ENCODE results near the gene FABP1. TPM values are rescaled to one million over a fixed set of nuclear protein-coding genes. Genes with fewer than 3 reads are reported as not detected.

Gene FABP1
- not detected for total RNA-seq

- Mint-ChIP-seq H3K36me3 (no peaks in the 10 kb centered on the region), H3K4me1 (no peaks in the 10 kb centered on the region), H3K4me3 (no peak within 1 kb of the TSS), H3K9me3 (ENCODE audit: low read depth) (no peaks in the 10 kb centered on the region), H3K27me3 (peaks cover 2% of the 10 kb centered on the region), H3K27ac (no peak within 1 kb of the TSS)
- no peak for DNase-seq
- ATAC-seq, result no peak
- CTCF ChIA-PET, result no interaction called here
Measured at GRCh38 chr2:88127888-88128653, at the start of gene FABP1. TSS of gene FABP1 (minus strand) at chr2:88128062. CDS start at chr2:88128017, 45 bp downstream.

DNA sequence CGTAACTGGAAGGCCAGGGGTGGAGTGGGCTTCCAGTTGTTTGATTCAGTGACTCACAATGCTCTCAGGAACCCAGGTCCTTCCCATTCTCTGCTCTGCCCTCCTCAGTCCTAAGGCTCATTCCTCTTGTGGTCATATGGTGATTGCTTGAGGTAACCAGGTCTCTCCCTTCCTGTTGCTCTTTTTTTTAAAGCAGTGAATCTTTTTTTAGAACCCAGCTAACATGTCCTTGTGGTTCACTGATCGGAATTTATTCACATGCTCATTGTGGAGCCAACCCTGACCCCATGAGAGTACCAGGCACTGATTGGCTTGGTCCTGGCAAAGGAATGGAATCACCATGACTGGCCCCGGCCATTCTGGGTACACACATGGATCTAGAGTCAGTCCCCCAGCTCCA lies 49.7 kb upstream of the FABP1 start:
- Mint-ChIP-seq H3K4me3 (no peak overlapping the region), H3K27me3 (peaks cover 8% of the 10 kb centered on the region), H3K4me1 (peaks cover 11% of the 10 kb centered on the region), H3K27ac (no peak overlapping the region), H3K9me3 (ENCODE audit: low read depth) (no peaks in the 10 kb centered on the region), H3K36me3 (no peaks in the 10 kb centered on the region)
- ATAC-seq, result no peak
- no peak for DNase-seq
- CTCF ChIA-PET, result interaction anchor here (1.6 kb wide), 1 partner anchor 18 kb away, joined by 5 read pairs; no protein-coding TSS in a partner anchor

- ATAC-seq, result no peak
- H3K27ac Mint-ChIP-seq, result no peak overlapping the region
- no peak overlapping the region for H3K4me3 Mint-ChIP-seq
- no peaks in the 10 kb centered on the region for H3K9me3 Mint-ChIP-seq (ENCODE audit: low read depth)
- no peaks in the 10 kb centered on the region for H3K36me3 Mint-ChIP-seq
- H3K4me1 Mint-ChIP-seq, result peaks cover 1% of the 10 kb centered on the region
- no peak for DNase-seq
- peaks cover 4% of the 10 kb centered on the region for H3K27me3 Mint-ChIP-seq
- CTCF ChIA-PET, result interaction anchor here (1.2 kb wide), 1 partner anchor 20 kb away, joined by 3 read pairs; no protein-coding TSS in a partner anchor
Measured at GRCh38 chr2:88176352-88176984, 48.6 kb upstream of the FABP1 start.

- peaks cover 2% of the 10 kb centered on the region for H3K4me1 Mint-ChIP-seq
- H3K27me3 Mint-ChIP-seq, result peaks cover 10% of the 10 kb centered on the region
- H3K9me3 Mint-ChIP-seq (ENCODE audit: low read depth), result no peaks in the 10 kb centered on the region
- CTCF ChIA-PET, result interaction anchor here (1.2 kb wide), 1 partner anchor 112 kb away, joined by 4 read pairs; no protein-coding TSS in a partner anchor
- no peak overlapping the region for H3K27ac Mint-ChIP-seq
- DNase-seq, result no peak
- H3K36me3 Mint-ChIP-seq, result no peaks in the 10 kb centered on the region
- no peak for ATAC-seq
- no peak overlapping the region for H3K4me3 Mint-ChIP-seq
Measured at GRCh38 chr2:88172882-88173281, 45.0 kb upstream of the FABP1 start.

DNA sequence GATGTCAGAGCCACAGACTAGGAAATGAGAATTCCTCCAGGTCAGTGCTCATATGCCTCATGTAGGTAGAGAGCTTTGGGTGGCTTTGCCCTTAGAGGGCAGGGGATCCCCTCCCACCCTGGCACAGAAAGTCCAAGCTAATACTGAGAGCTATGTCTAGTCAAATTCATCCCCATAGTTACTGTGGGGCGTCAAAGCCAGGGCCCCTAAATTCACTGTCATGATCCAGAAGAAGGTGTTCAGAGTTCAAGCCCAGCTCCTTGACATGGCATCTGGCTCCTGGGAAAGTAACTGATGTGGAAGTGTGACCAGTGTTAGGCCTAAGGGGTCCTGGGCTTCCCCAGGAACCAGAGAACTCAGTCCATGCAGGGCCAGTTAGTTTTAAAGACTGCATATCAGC lies 44.1 kb upstream of the FABP1 start:
- Mint-ChIP-seq H3K27ac (no peak overlapping the region), H3K4me1 (peaks cover 2% of the 10 kb centered on the region), H3K36me3 (no peaks in the 10 kb centered on the region), H3K27me3 (peaks cover 10% of the 10 kb centered on the region), H3K9me3 (ENCODE audit: low read depth) (no peaks in the 10 kb centered on the region), H3K4me3 (no peak overlapping the region)
- no peak for ATAC-seq
- CTCF ChIA-PET, result interaction anchor here (1.1 kb wide), 1 partner anchor 112 kb away, joined by 4 read pairs; no protein-coding TSS in a partner anchor
- no peak for DNase-seq

DNA sequence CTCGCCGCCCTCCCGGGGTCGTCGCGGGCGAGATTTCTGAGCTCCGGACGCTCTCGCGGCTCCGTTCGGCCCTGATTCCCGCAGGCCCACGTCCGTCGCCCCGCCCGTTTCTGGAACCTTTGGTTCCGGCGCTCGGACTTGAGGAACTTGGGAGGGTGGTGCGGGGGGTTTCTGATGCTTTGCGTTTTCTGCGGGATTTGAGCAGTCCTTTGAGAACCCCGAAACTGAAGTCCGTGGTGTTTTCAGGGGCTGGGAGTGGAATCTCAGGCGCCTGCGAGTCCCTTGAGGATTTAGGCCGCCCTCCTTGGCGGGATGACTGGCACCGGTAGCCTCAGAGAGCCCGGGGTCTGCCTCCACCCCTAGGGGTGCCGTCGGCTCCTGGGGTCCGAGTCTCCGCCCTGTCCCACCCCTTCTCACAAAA lies 42.6 kb upstream of the FABP1 start:
- H3K27ac Mint-ChIP-seq, result no peak overlapping the region
- H3K36me3 Mint-ChIP-seq, result no peaks in the 10 kb centered on the region
- peak overlapping the region; percentile 59 for H3K4me3 Mint-ChIP-seq
- no peak for ATAC-seq
- H3K27me3 Mint-ChIP-seq, result peaks cover 12% of the 10 kb centered on the region
- no peaks in the 10 kb centered on the region for H3K9me3 Mint-ChIP-seq (ENCODE audit: low read depth)
- CTCF ChIA-PET, result interaction anchor here (0.7 to 1.7 kb wide), 4 partner anchors 11 to 110 kb away, joined by 3 to 8 read pairs (median 5); no protein-coding TSS in a partner anchor
- H3K4me1 Mint-ChIP-seq, result peaks cover 2% of the 10 kb centered on the region
- no peak for DNase-seq

DNA sequence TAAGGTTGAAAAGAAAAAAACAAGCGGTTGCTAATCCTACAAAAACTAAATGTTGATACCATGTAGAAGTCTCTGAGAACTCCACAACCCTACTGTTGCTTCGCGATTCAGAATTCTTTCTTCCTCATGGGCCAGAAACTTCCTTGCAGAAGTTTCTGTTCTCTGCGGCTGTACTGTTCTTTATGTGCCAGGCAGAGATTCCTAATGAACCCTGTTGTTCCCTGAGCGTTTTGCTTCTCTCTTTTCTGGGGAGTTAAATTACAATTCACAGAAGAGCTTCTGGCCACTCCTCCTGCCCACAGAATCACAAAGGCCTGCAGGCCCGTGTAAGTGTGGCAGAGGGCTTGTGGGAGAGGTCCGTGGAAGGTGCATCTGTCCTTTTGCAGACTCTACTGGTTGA lies 40.5 kb upstream of the FABP1 start:
- Mint-ChIP-seq H3K4me1 (peaks cover 2% of the 10 kb centered on the region), H3K4me3 (no peak overlapping the region), H3K27ac (no peak overlapping the region), H3K36me3 (no peaks in the 10 kb centered on the region), H3K9me3 (ENCODE audit: low read depth) (no peaks in the 10 kb centered on the region), H3K27me3 (peaks cover 9% of the 10 kb centered on the region)
- no peak for DNase-seq
- ATAC-seq, result no peak
- CTCF ChIA-PET, result interaction anchor here (1.2 kb wide), 1 partner anchor 108 kb away, joined by 5 read pairs; no protein-coding TSS in a partner anchor

- DNase-seq (no peak), ATAC-seq (no peak)
- Mint-ChIP-seq H3K9me3 (ENCODE audit: low read depth) (no peaks in the 10 kb centered on the region), H3K27ac (no peak overlapping the region), H3K36me3 (no peaks in the 10 kb centered on the region), H3K27me3 (peaks cover 9% of the 10 kb centered on the region), H3K4me3 (no peak overlapping the region), H3K4me1 (peaks cover 2% of the 10 kb centered on the region)
- CTCF ChIA-PET, result no interaction called here
Measured at GRCh38 chr2:88167740-88168139, 39.9 kb upstream of the FABP1 start.

GRCh38 chr2:88165332-88166003 lies 37.6 kb upstream of the FABP1 start:
- no peaks in the 10 kb centered on the region for H3K36me3 Mint-ChIP-seq
- H3K27ac Mint-ChIP-seq, result no peak overlapping the region
- DNase-seq, result no peak
- no peak overlapping the region for H3K4me3 Mint-ChIP-seq
- no peak for ATAC-seq
- H3K9me3 Mint-ChIP-seq (ENCODE audit: low read depth), result no peaks in the 10 kb centered on the region
- CTCF ChIA-PET, result interaction anchor here (1.5 kb wide), 1 partner anchor 105 kb away, joined by 4 read pairs; no protein-coding TSS in a partner anchor
- H3K27me3 Mint-ChIP-seq, result peaks cover 2% of the 10 kb centered on the region
- no peaks in the 10 kb centered on the region for H3K4me1 Mint-ChIP-seq

DNA sequence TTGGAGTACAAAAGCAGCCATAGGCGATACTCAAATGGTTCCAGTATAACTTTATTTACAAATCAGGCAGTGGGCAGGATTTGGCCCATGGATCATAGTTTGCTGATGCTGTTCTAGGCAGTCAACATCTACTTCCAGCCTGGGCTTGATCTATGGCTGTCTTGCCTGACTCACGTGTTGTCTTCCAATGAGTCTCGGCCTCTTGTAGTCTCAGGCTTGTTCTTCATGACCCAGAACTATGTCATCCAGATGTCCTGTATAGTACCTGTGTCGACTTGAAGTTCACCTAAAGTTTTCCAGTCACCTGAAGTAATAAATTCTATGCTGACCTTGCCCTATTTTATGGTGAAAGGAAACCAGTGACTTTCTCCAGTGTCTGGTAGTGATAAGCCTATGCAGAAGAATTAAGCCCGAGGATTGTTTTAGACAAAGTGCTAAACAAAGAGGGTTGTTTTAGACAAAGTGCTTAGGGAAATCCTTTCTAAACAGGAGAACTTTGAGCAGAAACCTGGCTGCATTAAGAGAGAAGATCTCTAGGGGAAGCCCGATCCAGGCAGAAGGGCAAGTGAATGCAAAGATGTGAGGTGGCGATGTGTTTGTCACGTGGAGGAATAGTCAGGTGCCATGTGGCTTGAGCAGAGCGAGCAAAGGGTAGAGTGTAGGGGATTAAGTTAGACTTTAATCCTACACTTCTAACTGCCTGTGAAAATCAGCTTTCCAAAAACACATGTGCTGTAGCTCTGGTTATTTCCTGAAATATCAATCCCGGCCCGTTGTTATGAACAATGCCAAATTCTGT lies 33.8 kb upstream of the FABP1 start:
- CTCF ChIA-PET, result interaction anchor here (1.7 to 5.8 kb wide), 2 partner anchors 93 to 101 kb away, joined by 7 to 108 read pairs; partner anchors contain the start of gene SMYD1

DNA sequence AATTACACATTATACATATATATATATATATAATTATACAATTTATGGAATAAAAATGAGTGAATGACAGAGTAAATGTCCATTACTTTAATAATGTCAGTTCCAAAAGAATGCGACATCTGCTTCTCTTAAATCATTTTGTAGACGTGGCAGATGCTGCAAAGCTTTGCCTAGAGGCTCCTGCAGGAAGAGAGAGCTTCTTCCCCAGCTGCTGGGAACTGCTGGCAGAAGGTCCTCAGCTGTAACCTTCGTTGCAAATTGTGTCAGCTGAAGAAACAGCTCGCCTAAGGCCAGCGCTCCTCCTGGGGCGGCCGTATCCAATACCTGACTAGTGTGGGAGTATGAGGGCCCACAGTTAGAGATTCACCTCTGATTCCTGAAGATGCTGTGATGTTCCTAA lies 32.7 kb upstream of the FABP1 start:
- ATAC-seq (no peak), DNase-seq (no peak)
- Mint-ChIP-seq H3K27me3 (no peaks in the 10 kb centered on the region), H3K36me3 (no peaks in the 10 kb centered on the region), H3K4me1 (no peaks in the 10 kb centered on the region), H3K9me3 (ENCODE audit: low read depth) (no peaks in the 10 kb centered on the region), H3K27ac (no peak overlapping the region), H3K4me3 (no peak overlapping the region)
- CTCF ChIA-PET, result interaction anchor here (0.7 to 5.8 kb wide), 13 partner anchors 9 to 159 kb away, joined by 3 to 108 read pairs (median 4); partner anchors contain the start of genes SMYD1 and THNSL2

More for the DNA sequence above, 33.8 kb upstream of the FABP1 start:
- Mint-ChIP-seq H3K27ac (no peak overlapping the region), H3K4me1 (no peaks in the 10 kb centered on the region), H3K27me3 (no peaks in the 10 kb centered on the region), H3K9me3 (ENCODE audit: low read depth) (no peaks in the 10 kb centered on the region), H3K4me3 (no peak overlapping the region), H3K36me3 (no peaks in the 10 kb centered on the region)
- DNase-seq (no peak), ATAC-seq (no peak)

- Mint-ChIP-seq H3K4me1 (no peaks in the 10 kb centered on the region), H3K36me3 (no peaks in the 10 kb centered on the region), H3K4me3 (no peak overlapping the region), H3K9me3 (ENCODE audit: low read depth) (no peaks in the 10 kb centered on the region), H3K27me3 (no peaks in the 10 kb centered on the region), H3K27ac (no peak overlapping the region)
- CTCF ChIA-PET, result interaction anchor here (0.7 to 5.8 kb wide), 14 partner anchors 10 to 158 kb away, joined by 3 to 108 read pairs (median 4); partner anchors contain the start of genes SMYD1 and THNSL2
- DNase-seq (peak; percentile 69), ATAC-seq (peak; percentile 47)
Measured at GRCh38 chr2:88159955-88160415, 32.1 kb upstream of the FABP1 start.

Measured in activated CD8-positive, alpha-beta memory T cell treated with anti-CD3 and anti-CD28 coated beads, Interleukin-2, amount 10 ng/mL, durations not matched to agents 7 days and 5 days (primary cell).